K562 (cell line): Measurements from ENCODE around the gene ING1. TPM values are rescaled to one million over a fixed set of nuclear protein-coding genes. Genes with fewer than 3 reads are reported as not detected.

Source experiments
- ATAC-seq: fragments of 200-7000 bp; cut with Tn5 transposase; 3 replicates; pipeline ENCODE4 v1.9.1; 2020; ENCODE audit warnings: moderate library complexity
- BruUV-seq: library from RNA; stranded (reverse); fragments of 400-500 nt; replicated peaks from 2 replicates; lab custom pipeline; 2021; lab: Mats Ljungman, UMichigan
- CTCF ChIA-PET: fragments of 300-600 bp; formaldehyde crosslinking; extraction: SDS; loops from one replicate; lab custom pipeline; 2021; ENCODE audit warnings: low intra/inter-chr PET ratio; lab: Yijun Ruan, JAX
- POLR2A ChIA-PET: fragments of 300-600, 350-650 bp; sonication (Branson Sonifier 250); formaldehyde crosslinking; extraction: SDS; loops from one replicate; lab custom pipeline; 2021; ENCODE audit warnings: antibody characterized with exemption, inconsistent platforms; lab: Yijun Ruan, JAX
- DNase-seq, 4 experiments: peaks; one replicate each; pipeline versions ENCODE4 v3.0.0 to v3.0.0-alpha.2; 2011 to 2018; ENCODE audit warnings: low spot score in 3 of 4, mixed read lengths in 3 of 4; ENCODE audit errors: extremely low read depth in 1 of 4
- FAIRE-seq: peaks from 2 replicates; lab custom pipeline; 2011; peaks lifted over from hg19 to GRCh38; lab: Jason Lieb, UNC
- H2AFZ ChIP-seq: 2 replicates; pipeline ENCODE4 v1.6.0; 2011; ENCODE audit warnings: low read depth, low read length, control low read depth, inconsistent platforms
- H3K27ac ChIP-seq: fragments of 200-600 bp; 3 replicates; pipeline ENCODE4 v1.8.0; 2011; ENCODE audit warnings: low read depth, mild to moderate bottlenecking, control low read depth, inconsistent platforms, low read length, moderate library complexity, mixed read lengths; ENCODE audit errors: extremely low read depth
- H3K27me3 ChIP-seq, 2 experiments: fragments of 300-600 bp in 1 of 2; 2 replicates in 1 of 2; 3 replicates in 1 of 2; pipeline versions ENCODE4 v1.6.0 to v1.8.0; 2011; ENCODE audit warnings: inconsistent platforms in 2 of 2, low read length in 2 of 2, mild to moderate bottlenecking in 1 of 2, mixed read lengths in 1 of 2, moderate library complexity in 1 of 2; ENCODE audit not compliant: control insufficient read depth in 2 of 2, insufficient read depth in 2 of 2
- H3K36me3 ChIP-seq: fragments of 300-600 bp; 3 replicates; pipeline ENCODE4 v1.8.0; 2011; ENCODE audit warnings: mild to moderate bottlenecking, low read length, inconsistent platforms; ENCODE audit not compliant: control insufficient read depth, insufficient read depth
- H3K4me1 ChIP-seq, 2 experiments: fragments of 200-600 bp in 1 of 2; replicated peaks in 1 of 2; 2 replicates in 1 of 2; 3 replicates in 1 of 2; pipeline versions ENCODE4 v1.5.1 to v1.8.0; 2011; ENCODE audit warnings: inconsistent platforms in 2 of 2, low read length in 2 of 2, mild to moderate bottlenecking in 1 of 2, mixed read lengths in 1 of 2, moderate library complexity in 1 of 2; ENCODE audit not compliant: control insufficient read depth in 2 of 2, insufficient read depth in 2 of 2
- H3K4me2 ChIP-seq: 2 replicates; pipeline ENCODE4 v1.6.1; 2011; ENCODE audit warnings: low read length, control low read depth, inconsistent platforms, mixed read lengths; ENCODE audit not compliant: insufficient read depth
- H3K4me3 ChIP-seq: fragments of 200-600 bp; sonication (generic), shearing (Covaris generic); 2 replicates; pipeline ENCODE4 v1.5.1; 2016; ENCODE audit warnings: control low read depth, inconsistent platforms
- H3K79me2 ChIP-seq: fragments of 200-600 bp; 3 replicates; pipeline ENCODE4 v1.8.0; 2011; ENCODE audit warnings: low read length, inconsistent platforms; ENCODE audit not compliant: control insufficient read depth, insufficient read depth
- H3K9ac ChIP-seq, 2 experiments: 2 replicates each; pipeline versions ENCODE4 v1.6.0 to v1.6.1; 2011; ENCODE audit warnings: low read depth in 2 of 2, low read length in 2 of 2, control low read depth in 1 of 2, inconsistent platforms in 1 of 2, mild to moderate bottlenecking in 1 of 2, mixed read lengths in 1 of 2; ENCODE audit not compliant: insufficient read depth in 1 of 2
- H3K9me1 ChIP-seq: one replicate; pipeline ENCODE4 v1.6.0; 2011; ENCODE audit warnings: inconsistent platforms, mild to moderate bottlenecking, low read length, moderate library complexity; ENCODE audit not compliant: control insufficient read depth, insufficient read depth
- H3K9me3 ChIP-seq: replicated peaks from 2 replicates; pipeline ENCODE4 v1.5.1; 2011; ENCODE audit warnings: low read depth, low read length, inconsistent platforms; ENCODE audit not compliant: control insufficient read depth, insufficient read depth
- H4K20me1 ChIP-seq: replicated peaks from 2 replicates; pipeline ENCODE4 v1.6.1; 2011; ENCODE audit warnings: low read length, inconsistent platforms, mixed read lengths; ENCODE audit not compliant: control insufficient read depth, insufficient read depth
- ARID1B ChIP-seq: fragments of 450-650 bp; IDR thresholded peaks from 2 replicates; pipeline ENCODE4 v1.6.1; 2016; ENCODE audit warnings: antibody characterized with exemption, mild to moderate bottlenecking, inconsistent platforms
- FOXM1 ChIP-seq, 2 experiments: fragments of 450-650 bp in 1 of 2; sonication (generic) in 1 of 2; formaldehyde crosslinking in 1 of 2; IDR thresholded peaks; 2 replicates each; pipeline versions ENCODE4 v1.6.1 to v1.9.0; 2017 to 2022; ENCODE audit warnings: low read depth in 2 of 2, mild to moderate bottlenecking in 2 of 2, missing genetic modification reagents in 1 of 2, moderate library complexity in 1 of 2
- ILK ChIP-seq: fragments of 450-650 bp; IDR thresholded peaks from 2 replicates; pipeline ENCODE4 v1.6.1; 2016; ENCODE audit warnings: missing genetic modification characterization, low read depth, mild to moderate bottlenecking, missing compliant biosample characterization, moderate library complexity, borderline replicate concordance
- MBD2 ChIP-seq: sonication (generic); IDR thresholded peaks from 2 replicates; pipeline ENCODE4 v1.6.1; 2016; ENCODE audit warnings: low read depth, borderline replicate concordance
- MED1 ChIP-seq: sonication (generic); formaldehyde crosslinking; IDR thresholded peaks from 2 replicates; pipeline ENCODE4 v1.8.1; 2023; ENCODE audit warnings: missing genetic modification reagents, borderline replicate concordance
- NR0B1 ChIP-seq: fragments of 450-650 bp; IDR thresholded peaks from one replicate; pipeline ENCODE4 v1.6.1; 2018; ENCODE audit warnings: mild to moderate bottlenecking, moderate library complexity; ENCODE audit not compliant: partially characterized antibody
- YY1 ChIP-seq, 3 experiments: IDR thresholded peaks; 2 replicates each; pipeline ENCODE4 v1.6.1; 2011; ENCODE audit warnings: low read length in 2 of 3, mild to moderate bottlenecking in 2 of 3, moderate library complexity in 2 of 3, borderline replicate concordance in 1 of 3, control low read depth in 1 of 3, low read depth in 1 of 3; ENCODE audit not compliant: insufficient read depth in 3 of 3, insufficient replicate concordance in 2 of 3, control insufficient read depth in 1 of 3, insufficient read length in 1 of 3; ENCODE audit errors: extremely low read depth in 1 of 3
- WGBS: fragments of 100-300 bp; shearing (Covaris generic); methylation state at CpG from one replicate; pipeline ENCODE4 v1.1.6; 2016; ENCODE audit warnings: low coverage, mixed read lengths; ENCODE audit not compliant: insufficient coverage; ENCODE audit errors: missing lambda C conversion rate; 5-methylcytosine and 5-hydroxymethylcytosine counted together
- in situ Hi-C: fragments of 300-500 bp; cut with MboI; formaldehyde crosslinking; loops from 4 replicates; pipeline ENCODE4 v1.15.0; 2018; ENCODE audit warnings: inconsistent platforms, mixed read lengths
- intact Hi-C: fragments of 100-400 bp; cut with micrococcal nuclease; formaldehyde crosslinking; loops from 2 replicates; pipeline ENCODE4 v1.14.2; 2022
- polyA plus RNA-seq, 8 experiments: library from polyadenylated mRNA; depleted of rRNA in 4 of 8; stranded (reverse) in 5 of 8; unstranded in 3 of 8; fragments of >200 nt; fragmentation: Nextera tagmentation in 2 of 8; fragmentation: Illumina TruSeq in 1 of 8; extraction: Ambion mirVana in 2 of 8; extraction: Trizol in 1 of 8; gene quantifications; 2 replicates each; pipeline versions ENCODE4 v1.2.1 to v1.2.3, GENCODE V29; 2011 to 2014; ENCODE audit warnings: inconsistent platforms in 1 of 8, missing spikeins in 1 of 8
- total RNA-seq, 7 experiments: library from RNA; depleted of rRNA in 6 of 7; stranded (reverse); fragments of >200 nt in 6 of 7; fragmentation: Illumina TruSeq in 2 of 7; extraction: Trizol in 2 of 7; gene quantifications; 2 replicates each; pipeline versions ENCODE4 v1.2.1 to v1.2.3, GENCODE V29; 2011 to 2021; ENCODE audit warnings: low replicate concordance in 1 of 7

ING1 gene
- total and polyA plus RNA-seq, 9 of the 15 experiments (the other 6 are each of a cell fraction or from before 2014, with no cell fraction given) = 1.0 to 20.1 (median 8.2) TPM

- FAIRE-seq = no peak
- intact Hi-C loops = loop anchor here (5.0 kb wide), 1 partner anchor 135 kb away; no protein-coding TSS in a partner anchor
- Histone ChIP-seq H3K9me1 (no peaks in the 10 kb centered on the region), H3K4me3 (no peak overlapping the region), H3K79me2 (no peaks in the 10 kb centered on the region), H4K20me1 (no peaks in the 10 kb centered on the region), H3K27me3 (no peaks in the 10 kb centered on the region), H3K27ac (no peak overlapping the region), H3K4me2 (no peak overlapping the region), H3K36me3 (peaks cover 59% of the 10 kb centered on the region; the same call in 2 of the 3 replicates), H2AFZ (no peak overlapping the region), H3K4me1 (no peaks in the 10 kb centered on the region; a peak in 1 of 5 replicates), H3K9me3 (no peaks in the 10 kb centered on the region), H3K9ac (no peak overlapping the region)
- in situ Hi-C loops = no loop called here
- no peak for ATAC-seq
- ChIA-PET POLR2A (interaction anchor here (1.7 kb wide), 1 partner anchor 33 kb away, joined by 5 read pairs; no protein-coding TSS in a partner anchor), CTCF (no interaction called here)
- WGBS = 76% methylated on average over 11 of the region's 15 CpGs
- BruUV-seq = no TSS peak
- no peak for DNase-seq
- TF ChIP-seq NR0B1 (no peak), FOXM1 (IDR thresholded peaks at IDR 0.05; ENCODE audit: low read depth) (no peak), FOXM1 (CRISPR knock-in tag; IDR thresholded peaks at IDR 0.05; ENCODE audit: low read depth) (no peak), MBD2 (no peak), ARID1B (no peak), YY1 (IDR thresholded peaks at IDR 0.05; ENCODE audit: borderline replicate concordance in 1 of 3, control insufficient read depth in 1 of 3, extremely low read depth in 1 of 3, insufficient read depth in 3 of 3, insufficient read length in 1 of 3, insufficient replicate concordance in 2 of 3, low read depth in 1 of 3, low read length in 2 of 3) (no peak), ILK (tag) (no peak), MED1 (CRISPR knock-in tag) (no peak)
These were observed 31.5 kb upstream of the ING1 start for GRCh38 chr13:110681868-110682550.
